Effector memory CD4-positive, alpha-beta T cell (primary cell): ENCODE results near the gene PTPRN2.
"Not testable (repeated sequence)": the region's sequence is repeated elsewhere in the genome, so short reads cannot be mapped to it uniquely, and the experiment has no call there.

Experiments
- DNase-seq, 3 donors: peaks; one replicate each; pipeline ENCODE4 v3.0.0-alpha.2; 2020
- H3K27ac ChIP-seq: 2 replicates; pipeline ENCODE4 v1.7.0; 2013; ENCODE audit warnings: mild to moderate bottlenecking, low read length, moderate library complexity; ENCODE audit not compliant: insufficient read depth, poor library complexity, severe bottlenecking
- H3K27me3 ChIP-seq: replicated peaks from 2 replicates; pipeline ENCODE4 v1.7.0; 2013; ENCODE audit warnings: mild to moderate bottlenecking, low read length; ENCODE audit not compliant: insufficient read depth, control insufficient read depth, poor library complexity, severe bottlenecking
- H3K36me3 ChIP-seq: 2 replicates; pipeline ENCODE4 v1.7.0; 2013; ENCODE audit warnings: mild to moderate bottlenecking, low read length, moderate library complexity; ENCODE audit not compliant: control insufficient read depth, insufficient read depth
- H3K4me1 ChIP-seq: 2 replicates; pipeline ENCODE4 v1.7.0; 2013; ENCODE audit warnings: low read length, mild to moderate bottlenecking; ENCODE audit not compliant: control insufficient read depth, insufficient read depth, poor library complexity, severe bottlenecking
- H3K4me3 ChIP-seq: 2 replicates; pipeline ENCODE4 v1.7.0; 2013; ENCODE audit warnings: low read length, low read depth, mild to moderate bottlenecking; ENCODE audit not compliant: insufficient read depth, poor library complexity, severe bottlenecking
- H3K9me3 ChIP-seq: 2 replicates; pipeline ENCODE4 v1.7.0; 2013; ENCODE audit warnings: mild to moderate bottlenecking, low read length, moderate library complexity; ENCODE audit not compliant: control insufficient read depth

PTPRN2 gene

GRCh38 chr7:158535079-158535478 is 52.5 kb downstream of the PTPRN2 start:
- no peak overlapping the region for H3K4me3 ChIP-seq
- H3K27ac ChIP-seq = no peak overlapping the region
- H3K36me3 ChIP-seq = no peaks in the 10 kb centered on the region
- H3K9me3 ChIP-seq = no peaks in the 10 kb centered on the region
- no peak for DNase-seq
- no peaks in the 10 kb centered on the region for H3K27me3 ChIP-seq
- no peaks in the 10 kb centered on the region for H3K4me1 ChIP-seq

- H3K4me1 ChIP-seq = no peaks in the 10 kb centered on the region
- H3K36me3 ChIP-seq = no peaks in the 10 kb centered on the region
- no peak overlapping the region for H3K4me3 ChIP-seq
- no peaks in the 10 kb centered on the region for H3K9me3 ChIP-seq
- no peak overlapping the region for H3K27ac ChIP-seq
- no peak for DNase-seq
- H3K27me3 ChIP-seq = no peaks in the 10 kb centered on the region
Measured at GRCh38 chr7:158534598-158534997, 53.0 kb downstream of the PTPRN2 start.

DNA sequence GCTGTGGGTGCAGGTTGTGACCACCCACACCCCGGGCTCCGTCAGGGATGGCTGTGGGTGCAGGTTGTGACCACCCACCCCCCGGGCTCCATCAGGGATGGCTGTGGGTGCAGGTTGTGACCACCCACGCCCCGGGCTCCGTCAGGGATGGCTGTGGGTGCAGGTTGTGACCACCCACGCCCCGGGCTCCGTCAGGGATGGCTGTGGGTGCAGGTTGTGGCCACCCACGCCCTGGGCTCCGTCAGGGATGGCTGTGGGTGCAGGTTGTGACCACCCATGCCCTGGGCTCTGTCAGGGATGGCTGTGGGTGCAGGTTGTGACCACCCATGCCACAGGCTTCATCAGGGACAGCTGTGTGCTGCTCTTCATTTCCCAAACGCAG is 53.5 kb downstream of the PTPRN2 start:
- not testable (repeated sequence) for H3K27ac ChIP-seq, H3K9me3 ChIP-seq, DNase-seq, H3K27me3 ChIP-seq, H3K4me1 ChIP-seq, H3K36me3 ChIP-seq, H3K4me3 ChIP-seq

DNA sequence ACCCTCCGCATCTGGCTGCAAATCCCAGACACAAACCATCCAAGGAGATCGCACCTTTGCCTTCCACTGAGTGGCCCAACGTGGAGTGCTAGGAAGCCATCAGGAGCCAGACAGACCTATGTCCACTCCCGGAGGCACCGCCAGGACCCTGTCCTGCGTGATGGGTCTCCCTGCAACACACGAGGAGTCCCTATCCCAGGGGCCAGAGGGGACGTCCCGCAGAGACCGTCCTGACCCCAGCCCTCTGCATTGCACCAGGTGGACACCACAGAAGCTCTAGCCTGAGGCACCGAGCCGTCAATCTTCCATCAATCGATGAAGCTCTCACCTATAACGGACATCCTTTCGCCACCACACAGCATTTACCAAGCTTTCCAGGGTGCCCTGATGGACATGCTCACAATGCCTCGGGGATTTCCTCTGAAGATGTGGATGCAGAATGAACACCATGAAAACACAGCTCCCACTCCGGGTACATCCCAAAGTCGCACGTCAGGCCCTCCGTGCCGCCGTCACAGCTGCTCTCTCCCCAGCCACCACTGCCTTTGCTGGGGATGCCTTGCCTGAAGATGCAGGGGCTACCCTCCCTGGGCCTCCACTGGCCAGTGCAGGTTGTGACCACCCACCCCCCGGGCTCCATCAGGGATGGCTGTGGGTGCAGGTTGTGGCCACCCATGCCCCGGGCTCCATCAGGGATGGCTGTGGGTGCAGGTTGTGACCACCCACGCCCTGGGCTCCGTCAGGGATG is 54.1 kb downstream of the PTPRN2 start:
- Histone ChIP-seq H3K9me3 (no peaks in the 10 kb centered on the region), H3K36me3 (no peaks in the 10 kb centered on the region), H3K27me3 (no peaks in the 10 kb centered on the region), H3K27ac (no peak overlapping the region), H3K4me3 (no peak overlapping the region), H3K4me1 (no peaks in the 10 kb centered on the region)
- no peak for DNase-seq

DNA sequence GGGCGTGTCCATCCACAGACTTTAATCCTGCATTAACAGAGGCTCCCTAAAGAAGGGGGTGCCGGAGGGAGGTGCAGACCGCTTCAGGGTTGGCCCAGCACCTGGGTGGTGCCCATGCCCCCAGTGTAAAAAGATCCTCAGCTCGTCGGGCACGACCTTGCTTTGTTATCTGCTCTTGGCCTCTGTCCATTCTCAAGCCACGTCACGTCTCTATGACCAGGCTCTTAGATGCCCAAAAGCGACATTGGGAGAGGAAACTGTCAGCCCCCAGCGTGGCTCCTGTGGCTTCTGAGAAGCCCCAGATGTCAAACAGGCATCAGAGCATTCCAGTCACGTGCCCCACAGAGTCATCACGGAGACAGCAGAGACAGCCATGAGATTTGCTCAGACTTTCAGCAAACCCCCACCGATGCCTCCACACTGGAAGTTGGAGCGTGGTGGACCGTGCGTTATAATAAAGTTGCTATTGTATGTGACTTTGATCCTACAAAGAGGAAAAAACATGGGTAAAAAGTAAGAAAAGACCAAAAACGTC is 55.5 kb downstream of the PTPRN2 start:
- H3K27ac ChIP-seq = no peak overlapping the region

DNA sequence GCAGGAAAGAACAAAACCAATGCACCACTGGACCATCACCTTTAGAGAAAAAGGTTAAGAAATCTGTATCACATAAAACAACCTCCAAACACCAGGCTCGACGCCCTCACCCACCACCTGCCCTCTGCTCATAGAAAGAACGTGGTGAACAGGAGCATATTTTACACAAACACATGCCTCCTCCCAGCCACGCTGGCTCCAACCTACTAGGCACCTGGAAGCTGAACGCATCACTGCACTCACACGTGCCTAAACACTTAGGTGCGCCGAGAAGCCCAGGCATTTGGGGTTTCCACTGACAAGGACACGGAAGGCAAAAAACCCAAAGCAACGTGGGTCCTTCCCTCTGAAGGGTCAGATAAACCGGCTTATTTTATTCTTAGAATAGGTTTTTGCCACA is 56.0 kb downstream of the PTPRN2 start:
- no peak for DNase-seq
- H3K4me1 ChIP-seq = no peaks in the 10 kb centered on the region
- no peak overlapping the region for H3K27ac ChIP-seq
- H3K4me3 ChIP-seq = no peak overlapping the region
- no peaks in the 10 kb centered on the region for H3K9me3 ChIP-seq
- no peaks in the 10 kb centered on the region for H3K27me3 ChIP-seq
- no peaks in the 10 kb centered on the region for H3K36me3 ChIP-seq

More for the DNA sequence above, 55.5 kb downstream of the PTPRN2 start:
- DNase-seq = no peak
- Histone ChIP-seq H3K4me1 (no peaks in the 10 kb centered on the region), H3K4me3 (no peak overlapping the region), H3K36me3 (no peaks in the 10 kb centered on the region), H3K9me3 (no peaks in the 10 kb centered on the region), H3K27me3 (no peaks in the 10 kb centered on the region)

- Histone ChIP-seq H3K4me3 (no peak overlapping the region), H3K9me3 (no peaks in the 10 kb centered on the region), H3K4me1 (no peaks in the 10 kb centered on the region), H3K36me3 (no peaks in the 10 kb centered on the region), H3K27me3 (no peaks in the 10 kb centered on the region), H3K27ac (no peak overlapping the region)
- DNase-seq = no peak
Measured at GRCh38 chr7:158530800-158531609, 56.6 kb downstream of the PTPRN2 start.

DNA sequence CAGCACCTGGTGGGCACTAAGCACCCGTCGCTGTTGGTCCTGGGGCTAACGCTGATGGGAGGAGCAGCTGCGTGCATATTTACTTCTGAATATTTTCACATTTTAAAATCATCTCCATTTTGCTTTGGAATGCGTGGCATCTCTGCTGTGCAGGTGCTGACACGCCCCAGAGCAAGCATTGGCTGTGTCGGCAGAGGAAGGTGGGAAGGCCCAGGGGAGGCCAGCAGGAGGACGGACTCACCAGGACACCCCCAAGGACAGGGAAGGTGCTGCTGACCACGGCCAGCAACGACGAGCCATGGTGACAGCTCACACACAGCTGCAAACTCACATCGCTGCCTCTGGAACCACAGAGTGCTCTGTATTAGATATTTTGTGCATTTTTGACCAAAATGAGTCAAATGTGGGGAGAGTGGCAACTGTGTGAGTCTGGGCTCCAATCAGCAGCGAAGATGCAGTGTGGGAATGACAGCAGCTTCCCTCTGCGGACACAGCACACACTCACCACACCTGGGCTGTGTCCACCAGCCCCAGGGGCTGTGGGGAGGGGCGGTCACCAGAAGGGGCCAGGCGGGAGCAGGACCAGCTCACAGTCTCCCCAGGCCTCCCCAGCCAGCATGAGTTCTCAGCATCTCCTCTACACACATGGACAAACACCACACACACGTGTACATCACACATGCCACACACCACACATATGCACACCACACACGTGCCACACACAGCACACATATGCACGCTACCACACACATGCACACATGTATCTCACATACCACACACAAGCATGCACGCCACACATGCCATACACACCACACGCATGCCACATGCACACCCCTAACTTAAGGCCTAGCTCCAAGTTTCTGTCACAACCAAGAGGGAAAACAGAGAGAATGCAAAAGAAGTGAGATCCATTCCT is 58.2 kb downstream of the PTPRN2 start:
- DNase-seq = no peak
- no peaks in the 10 kb centered on the region for H3K9me3 ChIP-seq
- no peak overlapping the region for H3K27ac ChIP-seq
- no peaks in the 10 kb centered on the region for H3K36me3 ChIP-seq
- H3K27me3 ChIP-seq = no peaks in the 10 kb centered on the region
- no peak overlapping the region for H3K4me3 ChIP-seq
- H3K4me1 ChIP-seq = no peaks in the 10 kb centered on the region

DNA sequence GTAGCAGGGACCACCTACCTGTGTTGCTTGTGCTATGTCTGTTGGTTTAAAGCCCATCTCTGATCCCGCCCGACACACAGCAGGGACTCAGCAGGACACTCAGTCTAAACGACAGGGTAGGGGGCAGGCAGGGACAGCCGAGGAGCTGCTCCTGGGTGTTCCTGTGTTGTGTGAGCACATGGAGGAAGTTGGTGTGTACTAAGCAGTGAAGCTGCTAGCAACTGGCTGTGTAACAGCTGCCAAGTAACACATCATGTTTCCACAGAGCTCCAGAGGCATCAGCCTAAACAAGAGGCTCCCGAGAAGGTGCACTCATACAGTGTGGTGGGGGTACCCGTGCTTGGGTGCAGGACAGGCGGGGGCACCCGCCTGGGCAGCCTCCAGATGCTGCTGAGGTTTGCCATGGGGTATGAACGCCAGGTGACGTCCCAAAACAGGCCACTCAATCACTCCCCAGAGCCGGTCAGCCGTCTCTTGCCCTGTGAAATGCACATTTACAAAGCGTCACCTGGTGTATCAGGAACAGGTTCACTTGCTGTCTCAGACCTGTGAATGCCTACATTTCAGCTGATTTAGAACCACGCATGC is 59.6 kb downstream of the PTPRN2 start:
- no peak overlapping the region for H3K27ac ChIP-seq
- H3K4me1 ChIP-seq = no peaks in the 10 kb centered on the region
- H3K4me3 ChIP-seq = no peak overlapping the region
- no peak for DNase-seq
- H3K9me3 ChIP-seq = no peaks in the 10 kb centered on the region
- no peaks in the 10 kb centered on the region for H3K27me3 ChIP-seq
- no peaks in the 10 kb centered on the region for H3K36me3 ChIP-seq
